HCT116 (cell line): Measurements from ENCODE around the gene CES5A. TPM values are rescaled to one million over a fixed set of nuclear protein-coding genes. Genes with fewer than 3 reads are reported as not detected.

Source experiments
- ATAC-seq: fragments of 200-7000 bp; cut with Tn5 transposase; 2 replicates; pipeline ENCODE4 v1.9.1; 2020; ENCODE audit warnings: mild to moderate bottlenecking, moderate library complexity
- BruUV-seq: library from RNA; stranded (reverse); fragments of 400-500 nt; replicated peaks from 2 replicates; lab custom pipeline; 2021; lab: Mats Ljungman, UMichigan
- CTCF ChIA-PET: fragments of 300-600 bp; sonication (Branson Sonifier 250); formaldehyde crosslinking; loops from one replicate; lab custom pipeline; 2021; ENCODE audit warnings: antibody characterized with exemption; lab: Charles Lee
- POLR2A ChIA-PET: fragments of 300-600, 350-600 bp; sonication (Branson Sonifier 250); formaldehyde crosslinking; loops from one replicate; lab custom pipeline; 2021; ENCODE audit warnings: antibody characterized with exemption; lab: Charles Lee
- RAD21 ChIA-PET, 2 experiments: fragments of 300-600 bp; sonication (Branson Sonifier 250); formaldehyde crosslinking; loops; one replicate each; lab custom pipeline; 2023; ENCODE audit warnings: low total read pairs in 2 of 2; ENCODE audit not compliant: uncharacterized antibody in 2 of 2, unreplicated experiment in 2 of 2, low non-redundant PET in 1 of 2; lab: Charles Lee
- DNase-seq: peaks from one replicate; pipeline ENCODE4 v3.0.0-alpha.2; 2010; ENCODE audit warnings: low read depth, low spot score
- H2AFZ ChIP-seq: fragments of 200-600 bp; shearing (Covaris generic), sonication (generic); 2 replicates; pipeline ENCODE4 v1.6.1; 2017; ENCODE audit warnings: low read depth, mixed run types, mixed read lengths, antibody characterized with exemption, low read length; ENCODE audit not compliant: poor library complexity, severe bottlenecking
- H3K27ac ChIP-seq: 2 replicates; pipeline ENCODE4 v1.5.1; 2012; ENCODE audit warnings: low read depth, low read length
- H3K27me3 ChIP-seq: fragments of 200-600 bp; sonication (generic); 2 replicates; pipeline ENCODE4 v1.6.1; 2016; ENCODE audit warnings: mixed run types, low read length, mixed read lengths; ENCODE audit not compliant: insufficient read depth
- H3K36me3 ChIP-seq, 2 experiments: fragments of 200-500 bp in 1 of 2; fragments of 200-600 bp in 1 of 2; sonication (Bioruptor generic) in 1 of 2; sonication (generic) in 1 of 2; 2 replicates each; pipeline versions ENCODE4 v1.5.1 to v1.6.1; 2014 to 2016; ENCODE audit warnings: low read length in 2 of 2, inconsistent platforms in 1 of 2, mixed read lengths in 1 of 2, mixed run types in 1 of 2; ENCODE audit not compliant: insufficient read depth in 2 of 2, control insufficient read depth in 1 of 2
- H3K4me1 ChIP-seq, 2 experiments: fragments of 200-600 bp in 1 of 2; sonication (generic) in 1 of 2; 2 replicates each; pipeline versions ENCODE4 v1.5.1 to v1.6.1; 2012 to 2017; ENCODE audit warnings: low read length in 2 of 2, inconsistent platforms in 1 of 2, mild to moderate bottlenecking in 1 of 2, mixed read lengths in 1 of 2, mixed run types in 1 of 2, moderate library complexity in 1 of 2; ENCODE audit not compliant: insufficient read depth in 2 of 2, control insufficient read depth in 1 of 2
- H3K4me2 ChIP-seq: fragments of 200-600 bp; sonication (generic); 2 replicates; pipeline ENCODE4 v1.6.1; 2017; ENCODE audit warnings: mixed run types, low read length, mixed read lengths
- H3K4me3 ChIP-seq, 2 experiments: fragments of 200-600 bp in 1 of 2; sonication (generic) in 1 of 2; replicated peaks in 1 of 2; 2 replicates each; pipeline ENCODE4 v1.5.1; 2011 to 2016; ENCODE audit warnings: low read length in 2 of 2, control low read depth in 1 of 2, low read depth in 1 of 2, mild to moderate bottlenecking in 1 of 2, mixed read lengths in 1 of 2, mixed run types in 1 of 2
- H3K79me2 ChIP-seq: fragments of 200-600 bp; sonication (generic); 2 replicates; pipeline ENCODE4 v1.6.1; 2017; ENCODE audit warnings: mild to moderate bottlenecking, mixed run types, low read length, moderate library complexity, mixed read lengths; ENCODE audit not compliant: insufficient read depth
- H3K9ac ChIP-seq: fragments of 200-600 bp; sonication (generic); 2 replicates; pipeline ENCODE4 v1.6.1; 2016; ENCODE audit warnings: low read length, mixed read lengths
- H3K9me2 ChIP-seq: fragments of 200-600 bp; sonication (generic), shearing (Covaris generic); 2 replicates; pipeline ENCODE4 v1.6.1; 2017; ENCODE audit warnings: mixed run types, mild to moderate bottlenecking, moderate library complexity; ENCODE audit not compliant: insufficient read depth
- H3K9me3 ChIP-seq, 2 experiments: fragments of 200-500 bp in 1 of 2; fragments of 200-600 bp in 1 of 2; sonication (Bioruptor generic) in 1 of 2; sonication (generic) in 1 of 2; 2 replicates each; pipeline ENCODE4 v1.6.1; 2014 to 2017; ENCODE audit warnings: low read length in 2 of 2, mixed read lengths in 2 of 2, inconsistent platforms in 1 of 2, low read depth in 1 of 2, mild to moderate bottlenecking in 1 of 2, mixed run types in 1 of 2, moderate library complexity in 1 of 2; ENCODE audit not compliant: control insufficient read depth in 1 of 2, insufficient read depth in 1 of 2
- H4K20me1 ChIP-seq: fragments of 200-600 bp; sonication (generic), shearing (Covaris generic); 2 replicates; pipeline ENCODE4 v1.6.1; 2017; ENCODE audit warnings: mixed run types, mild to moderate bottlenecking, moderate library complexity; ENCODE audit not compliant: insufficient read depth
- CBX3 ChIP-seq: IDR thresholded peaks from 2 replicates; pipeline ENCODE4 v1.6.1; 2012; ENCODE audit warnings: low read depth
- EZH2 ChIP-seq: fragments of 200-600 bp; sonication (generic); IDR thresholded peaks from 2 replicates; pipeline ENCODE4 v1.6.1; 2017; ENCODE audit warnings: antibody characterized with exemption, mixed run types
- EZH2phosphoT487 ChIP-seq: fragments of 200-600 bp; IDR thresholded peaks from 2 replicates; pipeline ENCODE4 v1.6.1; 2018; ENCODE audit warnings: antibody characterized with exemption, borderline replicate concordance
- FOSL1 ChIP-seq: IDR thresholded peaks from 2 replicates; pipeline ENCODE4 v1.6.1; 2012; ENCODE audit warnings: low read depth
- JUND ChIP-seq: IDR thresholded peaks from 2 replicates; pipeline ENCODE4 v1.6.1; 2012
- POLR2AphosphoS5 ChIP-seq: IDR thresholded peaks from 2 replicates; pipeline ENCODE4 v1.6.1; 2011; ENCODE audit warnings: mild to moderate bottlenecking, low read depth, low read length, moderate library complexity
- SP1 ChIP-seq: IDR thresholded peaks from 2 replicates; pipeline ENCODE4 v1.6.1; 2012; ENCODE audit warnings: low read depth
- TCF7L2 ChIP-seq: IDR thresholded peaks from 2 replicates; pipeline ENCODE4 v1.7.0; 2011; ENCODE audit warnings: borderline replicate concordance, inconsistent platforms; ENCODE audit not compliant: insufficient read depth, insufficient read length; ENCODE audit errors: extremely low read depth
- ZFX ChIP-seq: fragments of 450-650 bp; IDR thresholded peaks from 2 replicates; pipeline ENCODE4 v1.6.1; 2017
- intact Hi-C: fragments of 100-400 bp; cut with micrococcal nuclease; formaldehyde crosslinking; loops from 2 replicates; pipeline ENCODE4 v1.10.0; 2022
- total RNA-seq: library from RNA; stranded (reverse); gene quantifications from one replicate; pipeline ENCODE4 v1.2.1, GENCODE V29; 2021; ENCODE audit not compliant: unreplicated experiment
- TF ChIP-seq, protein P1 (sequence below): IDR thresholded peaks from 2 replicates; pipeline ENCODE4 v1.6.1; 2011; ENCODE audit warnings: mild to moderate bottlenecking, low read length, moderate library complexity; ENCODE audit not compliant: insufficient replicate concordance; ENCODE audit errors: extremely low read depth
- TF ChIP-seq, protein P2 (sequence below): IDR thresholded peaks from 2 replicates; pipeline ENCODE4 v1.6.1; 2012
- TF ChIP-seq, protein P3 (sequence below), 3 experiments: fragments of 200-600 bp in 1 of 3; sonication (generic) in 1 of 3; IDR thresholded peaks in 2 of 3; conservative IDR thresholded peaks in 1 of 3; 2 replicates each; pipeline ENCODE4 v1.5.1; 2012 to 2017; ENCODE audit warnings: low read depth in 2 of 3, low read length in 2 of 3, antibody characterized with exemption in 1 of 3, borderline replicate concordance in 1 of 3, control low read depth in 1 of 3, mild to moderate bottlenecking in 1 of 3, mixed read lengths in 1 of 3, mixed run types in 1 of 3, moderate library complexity in 1 of 3; ENCODE audit not compliant: insufficient read depth in 1 of 3
- TF ChIP-seq, protein P4 (sequence below): IDR thresholded peaks from 2 replicates; pipeline ENCODE4 v1.6.1; 2012

CES5A gene
- total RNA-seq, 1 experiment from 2014 or later = not detected

DNA sequence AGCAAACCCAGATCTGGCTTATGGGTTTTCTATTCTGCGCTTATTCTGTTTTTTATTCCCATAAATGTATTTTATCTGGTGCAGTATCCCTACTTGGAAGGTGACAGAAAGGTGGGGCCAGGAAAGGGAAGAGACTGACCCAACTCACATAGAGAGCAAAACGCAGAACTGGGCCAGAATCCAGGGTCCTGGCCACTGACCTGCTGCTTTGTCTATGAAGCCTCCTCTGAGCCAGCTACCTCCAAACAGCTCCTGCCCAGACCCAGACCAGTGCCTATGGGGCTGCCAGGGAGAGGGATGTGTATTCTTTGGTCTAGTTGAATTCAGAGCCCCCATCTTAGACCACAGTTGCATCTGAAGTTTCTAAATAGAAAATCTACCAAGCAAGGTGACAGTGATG lies 36.4 kb upstream of the CES5A start:
- Histone ChIP-seq H3K4me1 (no peaks in the 10 kb centered on the region), H3K36me3 (no peaks in the 10 kb centered on the region), H4K20me1 (no peaks in the 10 kb centered on the region), H3K79me2 (no peaks in the 10 kb centered on the region), H3K27me3 (peaks cover 57% of the 10 kb centered on the region), H3K9me2 (no peaks in the 10 kb centered on the region), H3K4me3 (no peak overlapping the region), H3K27ac (no peak overlapping the region), H3K9ac (no peak overlapping the region), H3K9me3 (no peaks in the 10 kb centered on the region), H3K4me2 (no peak overlapping the region), H2AFZ (no peak overlapping the region)
- TF ChIP-seq POLR2AphosphoS5 = no peak
- TF ChIP-seq JUND = no peak
- TF ChIP-seq, protein P1, sequence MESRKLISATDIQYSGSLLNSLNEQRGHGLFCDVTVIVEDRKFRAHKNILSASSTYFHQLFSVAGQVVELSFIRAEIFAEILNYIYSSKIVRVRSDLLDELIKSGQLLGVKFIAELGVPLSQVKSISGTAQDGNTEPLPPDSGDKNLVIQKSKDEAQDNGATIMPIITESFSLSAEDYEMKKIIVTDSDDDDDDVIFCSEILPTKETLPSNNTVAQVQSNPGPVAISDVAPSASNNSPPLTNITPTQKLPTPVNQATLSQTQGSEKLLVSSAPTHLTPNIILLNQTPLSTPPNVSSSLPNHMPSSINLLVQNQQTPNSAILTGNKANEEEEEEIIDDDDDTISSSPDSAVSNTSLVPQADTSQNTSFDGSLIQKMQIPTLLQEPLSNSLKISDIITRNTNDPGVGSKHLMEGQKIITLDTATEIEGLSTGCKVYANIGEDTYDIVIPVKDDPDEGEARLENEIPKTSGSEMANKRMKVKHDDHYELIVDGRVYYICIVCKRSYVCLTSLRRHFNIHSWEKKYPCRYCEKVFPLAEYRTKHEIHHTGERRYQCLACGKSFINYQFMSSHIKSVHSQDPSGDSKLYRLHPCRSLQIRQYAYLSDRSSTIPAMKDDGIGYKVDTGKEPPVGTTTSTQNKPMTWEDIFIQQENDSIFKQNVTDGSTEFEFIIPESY = no peak
- TF ChIP-seq FOSL1 = no peak
- no peak for TF ChIP-seq TCF7L2
- TF ChIP-seq, protein P2, sequence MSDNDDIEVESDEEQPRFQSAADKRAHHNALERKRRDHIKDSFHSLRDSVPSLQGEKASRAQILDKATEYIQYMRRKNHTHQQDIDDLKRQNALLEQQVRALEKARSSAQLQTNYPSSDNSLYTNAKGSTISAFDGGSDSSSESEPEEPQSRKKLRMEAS = no peak
- no peak for TF ChIP-seq SP1
- no peak for TF ChIP-seq CBX3
- TF ChIP-seq, protein P3, sequence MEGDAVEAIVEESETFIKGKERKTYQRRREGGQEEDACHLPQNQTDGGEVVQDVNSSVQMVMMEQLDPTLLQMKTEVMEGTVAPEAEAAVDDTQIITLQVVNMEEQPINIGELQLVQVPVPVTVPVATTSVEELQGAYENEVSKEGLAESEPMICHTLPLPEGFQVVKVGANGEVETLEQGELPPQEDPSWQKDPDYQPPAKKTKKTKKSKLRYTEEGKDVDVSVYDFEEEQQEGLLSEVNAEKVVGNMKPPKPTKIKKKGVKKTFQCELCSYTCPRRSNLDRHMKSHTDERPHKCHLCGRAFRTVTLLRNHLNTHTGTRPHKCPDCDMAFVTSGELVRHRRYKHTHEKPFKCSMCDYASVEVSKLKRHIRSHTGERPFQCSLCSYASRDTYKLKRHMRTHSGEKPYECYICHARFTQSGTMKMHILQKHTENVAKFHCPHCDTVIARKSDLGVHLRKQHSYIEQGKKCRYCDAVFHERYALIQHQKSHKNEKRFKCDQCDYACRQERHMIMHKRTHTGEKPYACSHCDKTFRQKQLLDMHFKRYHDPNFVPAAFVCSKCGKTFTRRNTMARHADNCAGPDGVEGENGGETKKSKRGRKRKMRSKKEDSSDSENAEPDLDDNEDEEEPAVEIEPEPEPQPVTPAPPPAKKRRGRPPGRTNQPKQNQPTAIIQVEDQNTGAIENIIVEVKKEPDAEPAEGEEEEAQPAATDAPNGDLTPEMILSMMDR (IDR thresholded peaks at IDR 0.05 in 2 of 3, conservative IDR thresholded peaks at IDR 0.05 in 1 of 3; ENCODE audit: borderline replicate concordance in 1 of 3, insufficient read depth in 1 of 3, low read depth in 2 of 3, low read length in 2 of 3) = no peak
- no peak for TF ChIP-seq EZH2
- TF ChIP-seq, protein P4, sequence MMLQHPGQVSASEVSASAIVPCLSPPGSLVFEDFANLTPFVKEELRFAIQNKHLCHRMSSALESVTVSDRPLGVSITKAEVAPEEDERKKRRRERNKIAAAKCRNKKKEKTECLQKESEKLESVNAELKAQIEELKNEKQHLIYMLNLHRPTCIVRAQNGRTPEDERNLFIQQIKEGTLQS = no peak
- no peak for TF ChIP-seq EZH2phosphoT487
- no peak for TF ChIP-seq ZFX
- no TSS peak for BruUV-seq
- ATAC-seq (no peak), DNase-seq (no peak)
- CTCF ChIA-PET = no interaction called here
- intact Hi-C loops = no loop called here
- POLR2A ChIA-PET = no interaction called here
- RAD21 ChIA-PET = no interaction called here
